Measurements from ENCODE around the gene ADD2.

- TF ChIP-seq CTCF (IDR thresholded peaks at IDR 0.05; ENCODE audit: low read depth, low read length, poor library complexity, severe bottlenecking) (no peak), EZH2phosphoT487 (IDR thresholded peaks at IDR 0.05; ENCODE audit: borderline replicate concordance, low read length) (no peak)
Observed at GRCh38 chr2:70663411-70663810, 104.6 kb downstream of the ADD2 start.

Measured in DOHH2 (cell line).